Kidney glomerular epithelial cell (primary cell): Measurements from ENCODE around the gene P2RY8.
"Not testable (repeated sequence)": the region's sequence is repeated elsewhere in the genome, so short reads cannot be mapped to it uniquely, and the experiment has no call there.

Experiments
- DNase-seq: peaks from one replicate; lab custom pipeline; 2025; lab: John Stamatoyannopoulos, UW

Gene P2RY8, protein sequence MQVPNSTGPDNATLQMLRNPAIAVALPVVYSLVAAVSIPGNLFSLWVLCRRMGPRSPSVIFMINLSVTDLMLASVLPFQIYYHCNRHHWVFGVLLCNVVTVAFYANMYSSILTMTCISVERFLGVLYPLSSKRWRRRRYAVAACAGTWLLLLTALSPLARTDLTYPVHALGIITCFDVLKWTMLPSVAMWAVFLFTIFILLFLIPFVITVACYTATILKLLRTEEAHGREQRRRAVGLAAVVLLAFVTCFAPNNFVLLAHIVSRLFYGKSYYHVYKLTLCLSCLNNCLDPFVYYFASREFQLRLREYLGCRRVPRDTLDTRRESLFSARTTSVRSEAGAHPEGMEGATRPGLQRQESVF

GRCh38 chrX:1537031-1537715 is at the start of gene P2RY8:
Gene P2RY8, minus strand, starts transcription at chrX:1537185. Its CDS starts 70,627 bp downstream, at chrX:1466558.
- DNase-seq, result no peak

DNA sequence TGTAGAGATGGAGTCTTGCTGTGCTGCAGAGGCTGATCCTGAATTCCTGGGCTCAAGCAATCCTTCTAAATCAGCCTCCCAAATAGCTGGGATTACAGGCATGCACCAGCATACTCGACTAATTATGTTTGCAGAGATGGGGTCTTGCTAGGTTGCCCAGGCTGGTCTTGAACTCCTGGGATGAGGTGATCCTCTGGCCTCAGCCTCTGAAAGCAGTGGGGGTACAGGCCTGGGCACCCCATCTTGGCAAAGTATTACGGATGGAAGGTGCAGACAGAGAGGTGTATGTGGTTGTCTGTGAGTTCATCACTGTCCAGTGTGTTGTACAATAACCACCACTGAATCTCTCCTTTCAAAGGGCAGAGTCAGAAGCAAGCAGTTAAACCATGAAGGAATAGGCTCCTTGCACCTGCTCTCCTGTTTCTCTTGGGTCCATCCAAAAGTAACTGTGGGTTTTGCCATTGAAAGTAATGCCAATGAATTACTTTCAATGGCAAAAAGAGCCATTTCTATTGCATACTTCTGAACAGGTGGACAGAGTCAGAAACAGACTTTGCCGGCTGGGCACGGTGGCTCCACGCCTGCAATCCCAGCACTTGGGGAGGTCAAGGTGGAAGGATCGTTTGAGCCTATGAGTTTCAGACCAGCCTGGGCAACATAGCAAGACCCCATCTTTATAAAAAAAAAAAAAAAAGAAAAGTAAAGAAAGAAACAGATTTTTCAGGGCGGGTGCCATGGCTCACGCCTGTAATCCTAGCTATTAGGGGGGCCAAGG is 47.4 kb upstream of the P2RY8 start:
- no peak for DNase-seq

DNA sequence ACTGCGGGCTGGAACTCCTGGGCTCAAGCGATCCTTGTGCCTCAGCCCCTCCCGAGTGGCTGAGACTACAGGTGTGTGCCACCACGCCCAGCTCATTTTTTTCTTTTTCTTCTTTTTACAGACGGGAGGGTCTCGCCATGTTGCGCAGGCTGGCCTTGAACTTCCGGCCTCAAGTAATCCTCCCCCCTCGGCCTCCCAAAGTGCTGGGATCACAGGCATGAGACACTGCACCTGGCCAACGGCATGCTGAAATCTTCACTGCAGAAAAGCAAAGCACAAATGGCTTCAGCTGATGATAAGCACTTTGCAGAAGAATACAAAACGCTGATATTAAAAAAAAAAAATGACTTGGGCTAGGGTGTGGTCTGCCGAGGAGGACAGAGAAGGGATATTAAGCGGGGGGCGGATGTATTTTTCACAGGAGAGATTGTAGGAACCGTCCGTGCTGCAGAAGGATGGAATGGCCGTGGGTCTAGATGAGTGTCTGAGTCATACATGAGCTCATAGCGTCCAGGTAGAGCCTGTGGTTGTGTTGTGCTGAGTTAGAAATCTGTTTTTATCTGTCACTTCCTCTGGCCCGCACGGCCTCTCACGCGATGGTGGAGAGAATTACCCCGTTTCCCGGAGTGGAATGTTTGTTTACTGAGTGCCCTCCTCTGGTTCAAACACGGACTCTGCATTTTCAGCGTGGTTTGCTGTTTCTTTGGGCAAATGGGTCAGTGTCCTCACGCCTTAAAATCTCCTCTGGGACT is 45.9 kb upstream of the P2RY8 start:
- no peak for DNase-seq

GRCh38 chrX:1581132-1581531 is 44.1 kb upstream of the P2RY8 start:
- peak; percentile 15 for DNase-seq

DNA sequence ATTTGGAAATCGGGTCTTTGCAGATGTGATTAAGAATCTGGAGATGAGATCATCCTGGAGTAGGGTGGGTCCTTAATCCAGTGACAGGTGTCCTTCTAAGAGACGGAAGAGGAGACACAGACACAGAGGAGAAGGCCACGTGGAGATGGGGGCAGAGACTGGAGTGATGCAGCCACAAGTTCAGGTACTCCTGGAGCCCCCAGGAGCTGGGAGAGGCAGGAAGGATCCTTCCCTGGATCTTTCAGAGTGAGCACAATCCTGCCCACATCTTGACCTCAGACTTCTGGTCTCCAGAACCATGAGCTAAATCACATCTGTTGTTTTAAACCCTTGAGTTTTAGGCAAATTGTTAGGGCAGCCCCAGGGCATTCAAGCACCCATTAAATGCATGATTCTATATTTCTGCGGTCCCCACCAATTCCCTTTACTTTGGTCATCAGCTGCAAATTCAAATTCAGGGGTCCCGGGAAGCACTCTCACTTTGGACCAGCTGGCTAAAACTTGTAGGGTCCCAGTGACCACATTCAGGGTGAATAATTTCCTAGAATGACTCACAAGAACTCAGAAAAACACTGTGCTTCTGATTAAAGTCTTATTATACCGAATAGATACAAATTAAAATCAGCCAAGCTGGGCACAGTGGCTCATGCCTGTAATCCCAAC is 41.7 kb upstream of the P2RY8 start:
- no peak for DNase-seq

GRCh38 chrX:1577845-1578244 is 40.9 kb upstream of the P2RY8 start:
- no peak for DNase-seq

- no peak for DNase-seq
These were observed 39.4 kb upstream of the P2RY8 start for GRCh38 chrX:1576201-1576992.

DNA sequence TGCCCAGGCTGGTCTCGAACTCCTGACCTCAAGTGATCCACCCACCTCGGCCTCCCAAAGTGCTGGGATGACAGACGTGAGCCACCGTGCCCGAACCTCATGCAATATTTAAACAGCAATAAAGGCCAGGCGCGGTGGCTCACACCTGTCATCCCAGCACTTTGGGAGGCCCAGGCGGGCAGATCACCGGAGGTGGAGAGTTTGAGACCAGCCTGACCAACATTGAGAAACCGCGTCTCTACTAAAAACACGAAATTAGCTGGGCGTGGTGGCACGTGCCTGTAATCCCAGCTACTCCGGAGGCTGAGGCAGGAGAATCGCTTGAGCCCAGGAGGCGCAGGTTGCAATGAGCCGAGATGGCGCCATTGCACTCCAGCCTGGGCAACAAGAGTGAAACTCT is 37.2 kb upstream of the P2RY8 start:
- DNase-seq, result not testable (repeated sequence)

DNA sequence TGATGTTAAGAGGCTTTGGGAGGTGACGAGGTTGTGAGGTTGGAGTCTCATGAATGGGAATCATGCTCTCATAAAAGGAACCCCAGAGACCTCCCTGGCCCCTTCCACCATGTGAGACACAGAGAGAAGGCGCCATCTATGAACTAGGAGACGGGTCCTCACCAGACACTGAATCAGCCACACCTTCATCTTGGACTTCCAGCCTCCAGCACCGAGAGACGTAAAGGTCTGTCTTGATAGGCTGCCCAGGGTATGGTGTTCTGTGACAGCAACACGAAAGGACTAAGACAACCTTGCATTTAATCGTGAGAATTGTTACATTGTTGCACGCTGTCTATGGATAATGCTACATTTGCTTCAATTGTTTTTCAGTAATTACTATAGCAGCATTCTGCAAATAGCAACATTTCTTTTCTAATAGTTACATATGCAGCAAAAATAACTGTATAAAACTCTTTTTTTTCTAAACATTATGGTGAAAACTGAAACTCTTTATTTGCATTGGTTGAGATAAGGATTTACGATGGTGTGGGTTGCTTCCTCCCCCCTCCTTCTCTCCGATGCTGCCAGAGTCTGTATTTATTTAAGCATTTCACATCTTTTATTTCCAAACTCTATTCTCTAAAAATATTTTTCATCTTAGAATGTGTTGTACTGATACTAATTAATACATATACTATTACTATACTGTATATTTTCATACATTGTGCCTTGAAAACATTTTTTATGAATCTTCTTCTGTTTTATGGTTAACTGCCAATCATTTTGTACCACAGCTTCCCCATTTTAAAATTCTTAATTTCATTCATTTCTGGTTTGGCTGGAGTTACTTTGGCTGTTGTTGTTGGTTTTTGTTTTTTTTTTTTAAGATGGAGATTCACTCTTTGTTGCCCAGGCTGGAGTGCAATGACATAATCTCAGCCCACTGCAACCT is 28.0 kb upstream of the P2RY8 start:
- no peak for DNase-seq

DNA sequence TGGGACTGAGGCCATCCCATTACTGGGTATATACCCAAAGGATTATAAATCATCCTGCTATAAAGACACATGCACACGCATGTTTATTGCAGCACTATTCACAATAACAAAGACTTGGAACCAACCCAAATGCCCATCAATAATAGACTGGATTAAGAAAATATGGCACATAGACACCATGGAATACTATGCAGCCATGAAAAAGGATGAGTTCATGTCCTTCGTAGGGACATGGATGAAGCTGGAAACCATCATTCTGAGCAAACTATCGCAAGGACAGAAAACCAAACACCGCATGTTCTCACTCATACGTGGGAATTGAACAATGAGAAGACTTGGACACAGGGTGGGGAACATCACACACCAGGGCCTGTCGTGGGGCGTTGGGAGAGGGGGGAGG is 27.1 kb upstream of the P2RY8 start:
- not testable (repeated sequence) for DNase-seq

DNA sequence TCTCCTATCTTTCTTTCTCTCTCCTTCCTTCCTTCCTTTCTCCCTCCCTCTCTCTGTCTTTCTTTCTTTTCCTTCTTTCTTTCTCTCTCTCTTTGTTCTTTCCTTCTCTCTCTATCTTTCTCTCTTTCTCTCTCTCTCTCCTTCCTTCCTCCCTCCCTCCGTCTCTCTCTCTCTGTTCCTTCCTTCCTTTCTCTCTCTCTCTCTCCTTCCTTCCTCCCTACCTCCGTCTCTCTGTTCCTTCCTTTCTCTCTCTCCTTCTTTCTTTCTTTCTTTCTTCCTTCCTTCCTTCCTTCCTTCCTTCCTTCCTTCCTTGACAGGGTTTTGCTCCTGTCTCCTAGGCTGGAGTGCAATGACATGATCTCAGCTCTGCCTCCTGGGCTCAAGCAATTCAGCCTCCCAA is 24.2 kb upstream of the P2RY8 start:
- DNase-seq, result no peak

DNA sequence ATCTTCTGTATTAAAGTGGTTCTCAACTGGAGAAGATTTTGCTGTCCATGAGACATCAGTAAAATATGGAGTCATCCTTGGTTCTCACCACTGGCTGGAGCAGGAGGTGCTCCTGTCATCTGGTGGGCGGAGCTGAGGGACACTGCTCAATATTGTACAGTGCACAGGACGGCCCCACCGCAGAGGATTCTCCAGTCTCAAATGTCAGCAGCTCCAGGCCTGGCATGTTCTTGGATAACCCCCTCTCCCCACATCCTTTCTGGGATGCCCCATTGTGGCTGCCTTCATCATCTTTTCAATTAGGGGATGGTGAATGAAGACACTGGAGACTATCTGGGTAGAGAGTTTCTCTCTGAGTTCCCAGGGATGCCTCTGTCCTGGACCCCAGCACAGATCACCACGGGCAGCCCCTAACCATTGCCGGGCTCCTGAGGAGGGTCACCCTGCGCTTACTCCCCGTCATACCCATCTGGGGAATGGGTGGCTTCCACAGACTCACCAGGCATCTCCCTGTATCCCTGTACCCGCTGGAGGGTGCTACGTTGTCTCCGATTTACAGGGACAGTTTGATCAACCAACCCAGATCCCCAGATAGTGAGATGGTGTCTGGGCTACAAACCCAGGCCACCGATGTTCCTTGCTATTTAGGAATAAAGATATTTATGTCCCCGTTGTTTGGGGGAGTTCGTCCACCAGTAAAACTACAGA is 21.9 kb upstream of the P2RY8 start:
- no peak for DNase-seq

DNA sequence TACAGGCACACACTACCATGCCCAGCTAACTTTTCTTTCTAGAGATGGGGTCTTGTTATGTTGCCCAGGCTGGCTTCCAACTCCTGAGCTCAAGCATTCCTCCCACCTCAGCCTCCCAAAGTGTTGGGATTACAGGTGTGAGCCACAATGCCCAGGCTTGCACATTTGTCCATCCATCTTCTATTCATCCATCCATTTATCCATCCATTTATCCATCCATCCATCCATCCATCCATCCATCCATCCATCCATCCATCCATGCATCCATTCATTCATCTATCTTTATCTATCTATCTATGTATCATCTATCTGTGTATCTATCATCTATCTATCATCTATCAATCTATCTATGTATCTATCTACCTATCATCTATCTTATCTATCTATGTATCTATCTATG is 20.5 kb upstream of the P2RY8 start:
- DNase-seq, result not testable (repeated sequence)

DNA sequence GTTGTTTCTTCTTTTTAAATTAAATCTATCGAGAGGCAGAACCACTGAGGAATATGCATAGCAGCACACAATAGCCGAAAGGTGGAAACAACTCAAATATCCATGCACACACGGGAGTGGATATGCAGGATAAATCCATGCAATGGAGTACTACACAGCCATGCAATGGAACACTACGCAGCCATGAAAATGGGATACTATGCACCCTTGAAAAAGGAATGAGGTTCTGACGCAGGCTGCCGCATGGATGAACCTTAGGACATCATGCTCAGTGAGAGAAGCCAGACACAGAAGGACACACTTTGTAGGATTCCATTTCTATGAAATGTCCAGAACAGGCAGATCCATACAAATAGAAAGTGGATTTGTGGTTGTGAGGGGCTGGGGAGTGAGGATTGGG is 18.4 kb upstream of the P2RY8 start:
- DNase-seq, result no peak

- DNase-seq, result no peak
These were observed 17.7 kb upstream of the P2RY8 start for GRCh38 chrX:1554469-1555210.

DNA sequence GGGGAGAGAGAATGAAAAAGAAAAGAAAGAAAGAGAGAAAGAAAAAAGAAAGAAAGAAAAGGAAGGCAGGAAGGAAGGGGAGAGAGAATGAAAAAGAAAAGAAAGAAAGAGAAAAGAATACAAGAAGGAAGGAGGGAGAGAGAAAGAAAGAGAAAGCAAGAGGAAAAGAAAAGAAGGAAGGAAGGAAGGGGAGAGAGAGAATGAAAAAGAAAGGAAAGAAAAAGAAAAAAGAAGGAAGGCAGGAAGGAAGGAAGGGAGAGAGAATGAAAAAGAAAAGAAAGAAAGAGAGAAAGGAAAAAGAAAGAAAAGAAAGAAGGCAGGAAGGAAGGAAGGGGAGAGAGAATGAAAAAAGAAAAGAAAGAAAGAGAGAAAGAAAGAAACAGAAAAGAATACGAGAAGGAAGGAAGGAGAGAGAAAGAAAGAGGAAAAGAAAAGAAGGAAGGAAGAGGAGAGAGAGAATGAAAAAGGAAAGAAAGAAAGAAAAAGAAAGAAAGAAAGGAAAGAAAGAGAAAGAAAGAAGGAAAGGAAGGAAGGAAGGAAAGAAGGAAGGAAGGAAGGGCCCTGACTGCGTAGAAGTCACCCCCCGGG is 15.1 kb upstream of the P2RY8 start:
- no peak for DNase-seq

GRCh38 chrX:1546691-1547251 is 9.8 kb upstream of the P2RY8 start:
- DNase-seq, result no peak
